ENCODE data around the gene NFATC2.

NFATC2 gene

DNA sequence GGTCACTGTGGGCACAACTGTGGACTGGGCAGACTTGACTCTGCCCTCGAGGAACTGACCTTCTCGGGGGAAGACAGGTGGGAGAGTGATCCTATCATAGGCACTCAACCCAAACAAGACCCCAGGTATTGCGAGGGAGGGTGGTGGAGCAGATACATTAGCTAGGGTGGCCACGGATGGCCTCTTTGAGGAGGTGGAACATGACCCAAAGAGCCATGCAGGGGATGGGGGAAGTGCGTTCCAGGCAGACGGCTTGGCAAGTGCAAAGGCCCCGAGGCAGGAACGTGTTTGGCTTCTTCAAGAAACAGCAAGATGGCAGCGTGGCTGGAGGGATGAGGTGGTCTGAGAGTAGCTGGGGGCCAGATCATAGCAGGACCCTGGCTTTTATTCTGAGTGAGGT lies 167.6 kb downstream of the NFATC2 start:
- no peak for DNase-seq (ENCODE audit: low spot score)

DNA sequence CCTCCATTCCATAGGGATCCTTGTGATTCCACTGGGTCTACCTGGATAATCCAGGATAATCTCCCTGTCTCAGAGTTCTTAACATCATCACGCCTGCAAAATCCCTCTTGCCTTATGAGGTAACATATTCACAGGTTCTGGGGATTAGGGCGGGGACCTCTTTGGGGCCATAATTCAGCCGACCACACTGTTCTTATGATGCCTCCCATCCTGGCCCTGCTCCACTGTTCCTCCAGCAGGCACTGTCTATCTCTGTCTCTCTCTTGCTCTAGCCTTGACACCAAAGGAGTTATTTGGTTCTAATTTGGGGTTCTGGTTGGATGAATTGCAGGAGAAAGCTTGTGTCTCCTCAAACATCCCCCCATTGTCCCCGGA lies 168.1 kb downstream of the NFATC2 start:
- no peak for DNase-seq (ENCODE audit: low spot score)

DNA sequence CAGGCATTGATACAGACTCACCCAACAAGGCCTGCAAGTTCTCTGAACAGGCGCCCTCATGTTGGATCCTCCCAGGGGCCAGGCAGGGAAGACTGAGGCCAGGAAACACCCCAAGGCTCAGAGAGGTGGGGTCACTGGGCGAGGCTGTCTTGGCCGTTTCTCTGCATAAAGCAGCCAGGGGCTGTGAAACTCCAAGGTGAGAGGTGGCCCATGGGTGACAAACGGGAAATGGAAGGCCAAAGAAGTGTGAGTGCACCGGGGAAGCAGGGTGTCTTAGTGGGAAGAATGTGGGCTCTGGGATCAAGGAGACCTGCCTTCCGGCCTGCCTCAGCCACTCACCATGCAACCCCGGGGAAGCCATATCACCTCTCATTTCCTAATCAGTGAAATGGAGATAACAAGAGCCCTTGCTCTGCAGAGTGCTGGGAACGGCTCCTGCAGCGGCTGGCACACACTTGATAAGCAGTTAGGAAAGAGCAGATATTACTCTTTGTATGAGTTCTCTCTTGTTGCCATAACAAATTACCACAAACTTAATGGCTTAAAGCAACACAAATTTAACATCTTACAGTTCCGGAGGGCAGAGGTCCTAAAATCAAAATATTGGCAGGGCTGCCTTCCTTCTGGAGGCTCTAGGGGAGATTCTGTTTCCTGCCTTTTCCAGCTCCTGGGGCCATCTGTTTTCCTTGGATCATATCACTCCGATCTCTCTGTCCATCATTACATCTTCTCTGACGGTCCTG lies 168.6 kb downstream of the NFATC2 start:
- DNase-seq (ENCODE audit: low spot score): no peak

DNA sequence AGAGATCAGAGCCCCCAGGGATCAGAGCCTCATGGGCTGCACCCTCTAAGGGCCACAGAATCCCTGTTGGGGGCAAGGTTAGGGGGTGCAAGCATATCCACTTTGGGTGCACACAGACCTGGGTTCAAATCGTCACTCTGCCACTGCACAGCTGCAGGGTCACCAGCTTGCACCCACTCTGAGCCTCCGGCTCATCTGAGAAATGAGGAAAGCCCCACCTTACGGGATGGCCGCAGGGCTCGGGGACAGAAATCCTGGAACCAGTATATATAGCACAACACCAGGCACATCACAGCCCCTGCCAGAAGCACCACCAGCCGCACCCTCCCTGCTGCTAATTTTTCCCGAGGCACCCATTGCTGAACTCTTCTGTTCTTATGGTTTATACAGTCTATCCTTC lies 169.6 kb downstream of the NFATC2 start:
- DNase-seq (ENCODE audit: low spot score): no peak

DNA sequence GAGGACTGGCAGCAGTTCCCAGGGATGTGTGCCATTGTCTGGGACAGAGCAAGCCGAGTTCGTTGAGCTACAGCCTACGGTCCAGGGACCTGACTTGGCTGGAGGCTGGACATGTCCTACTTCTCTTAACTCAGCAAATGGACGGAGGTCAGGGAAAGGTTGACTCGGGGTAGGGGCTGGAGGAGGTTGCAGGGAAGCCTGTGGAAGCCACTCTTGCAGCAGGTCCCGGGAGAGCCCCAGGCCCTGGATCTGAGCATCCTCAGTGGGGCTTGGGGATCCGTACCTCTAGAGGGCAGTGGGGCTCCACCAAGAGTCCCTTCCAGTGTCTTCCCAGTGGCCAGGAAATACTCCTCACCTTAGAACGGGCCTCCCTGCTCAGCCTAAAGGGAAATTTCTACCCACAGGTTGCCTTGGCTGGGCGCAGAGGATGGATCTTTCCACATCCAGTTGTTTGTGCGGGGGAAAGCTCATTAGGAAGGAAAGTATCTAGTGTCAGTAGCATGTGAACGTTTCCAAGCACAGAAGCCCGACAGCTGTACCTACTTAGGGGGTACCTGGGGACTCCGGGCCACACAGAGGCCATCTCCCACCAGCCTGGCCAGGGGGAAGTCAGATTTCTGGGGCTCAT lies 170.2 kb downstream of the NFATC2 start:
- peak; percentile 90 for DNase-seq (ENCODE audit: low spot score)

DNA sequence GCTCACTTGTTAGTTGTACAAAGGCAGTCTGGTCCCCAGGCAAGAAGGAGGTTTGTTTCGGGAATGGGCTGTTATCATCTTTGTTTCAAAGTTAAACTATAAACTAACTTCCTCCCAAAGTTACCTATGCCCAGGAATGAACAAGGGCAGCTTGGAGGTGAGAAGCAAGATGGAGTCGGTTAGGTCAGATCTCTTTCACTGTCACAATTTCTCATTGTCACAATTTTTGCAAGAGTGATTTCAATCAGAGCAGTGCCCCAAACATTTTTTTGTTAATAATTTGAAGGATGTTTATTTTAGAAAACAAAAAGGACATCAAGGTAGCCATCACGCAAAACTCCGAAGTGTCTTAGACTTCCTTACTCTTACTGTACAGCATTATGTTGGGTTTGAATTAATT lies 170.8 kb downstream of the NFATC2 start:
- DNase-seq (ENCODE audit: low spot score): no peak

DNA sequence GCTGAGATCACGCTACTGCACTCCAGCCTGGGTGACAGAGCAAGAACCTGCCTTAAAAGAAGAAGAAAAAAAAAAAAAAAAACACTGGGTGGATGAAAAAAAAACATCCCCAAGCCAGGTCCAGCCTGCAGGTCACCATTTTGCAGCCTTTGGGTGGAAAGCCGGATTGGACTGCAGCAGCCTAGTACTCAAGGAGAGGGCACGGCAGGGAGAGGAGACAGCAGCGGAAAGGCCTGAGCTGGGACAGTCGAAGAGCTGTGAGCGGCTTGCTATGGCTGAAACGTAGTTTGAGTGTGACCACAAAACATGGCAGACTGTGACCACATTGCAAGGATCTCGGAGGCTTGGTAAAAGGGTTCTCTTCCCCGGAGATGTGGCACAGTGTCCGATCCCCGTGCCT lies 173.0 kb downstream of the NFATC2 start:
- DNase-seq (ENCODE audit: low spot score): no peak

DNA sequence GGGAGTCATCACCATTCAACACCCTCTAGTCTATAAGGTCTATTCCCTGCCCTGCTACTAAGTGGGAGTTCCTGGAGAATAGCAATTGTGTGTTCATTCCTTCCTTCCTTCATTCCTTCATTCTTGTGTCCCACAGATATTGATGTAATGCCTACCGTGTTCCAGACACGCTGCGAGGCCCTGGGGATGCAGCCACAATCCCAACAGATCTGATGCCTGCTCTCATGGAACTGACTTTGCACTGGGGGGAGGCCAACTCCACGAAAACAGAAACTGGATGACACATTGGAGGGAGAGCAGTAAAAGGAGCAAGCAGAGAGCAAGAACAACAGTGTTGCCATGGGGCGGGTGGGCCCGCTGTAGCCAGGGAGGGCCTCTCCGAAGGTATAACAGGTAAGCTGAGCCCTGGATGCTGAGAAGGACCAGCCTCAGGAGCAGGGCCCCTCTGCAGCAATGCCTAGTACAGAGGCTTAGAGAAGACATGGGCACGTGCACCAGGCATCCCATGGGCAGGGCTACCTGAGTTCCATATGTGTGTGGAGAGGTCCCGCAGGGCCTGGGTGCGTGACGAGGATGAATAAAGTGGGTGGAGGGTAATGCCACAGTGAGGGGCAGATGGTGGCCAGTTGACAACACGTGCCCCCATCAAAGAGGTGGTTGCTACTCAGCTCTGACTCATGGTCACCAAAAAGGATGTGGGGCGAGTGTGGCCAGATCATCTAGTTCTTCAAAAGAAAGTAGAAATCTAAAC lies 173.9 kb downstream of the NFATC2 start:
- DNase-seq (ENCODE audit: low spot score): no peak

DNA sequence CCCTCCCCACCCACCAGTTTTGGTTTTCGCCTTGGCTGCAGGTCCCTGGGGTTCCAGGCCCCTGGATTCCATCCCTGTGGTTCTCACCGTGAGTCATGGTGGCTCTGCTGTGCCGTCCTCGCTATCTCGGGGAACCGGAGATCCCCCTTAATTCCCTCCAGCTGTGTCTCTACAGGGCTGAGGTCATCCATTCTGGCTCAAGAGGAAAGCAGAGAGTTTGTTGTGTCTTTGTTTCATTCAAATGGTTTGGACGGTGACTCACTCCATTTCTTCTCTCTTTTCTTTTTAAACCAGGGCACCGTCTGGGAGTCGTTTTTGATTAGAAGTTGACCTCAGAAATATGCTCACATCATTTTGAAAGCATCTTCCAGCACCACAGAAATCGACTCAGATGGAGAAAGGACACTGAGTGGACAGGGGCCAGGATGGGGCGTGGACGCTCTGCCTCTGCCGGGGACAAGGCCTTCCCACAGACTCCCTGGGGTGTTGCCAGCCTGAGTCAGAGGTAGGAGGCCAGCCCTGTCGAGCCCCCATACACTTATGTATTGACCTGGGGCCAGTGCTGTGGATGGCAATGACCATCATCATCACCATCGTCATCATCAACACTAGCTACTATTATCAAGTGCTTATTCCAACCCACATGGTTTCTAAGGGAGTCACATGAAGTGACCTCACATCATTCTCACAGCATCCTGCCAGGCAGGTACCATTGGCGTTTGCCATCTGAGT lies 176.2 kb downstream of the NFATC2 start:
- no peak for DNase-seq (ENCODE audit: low spot score)

DNA sequence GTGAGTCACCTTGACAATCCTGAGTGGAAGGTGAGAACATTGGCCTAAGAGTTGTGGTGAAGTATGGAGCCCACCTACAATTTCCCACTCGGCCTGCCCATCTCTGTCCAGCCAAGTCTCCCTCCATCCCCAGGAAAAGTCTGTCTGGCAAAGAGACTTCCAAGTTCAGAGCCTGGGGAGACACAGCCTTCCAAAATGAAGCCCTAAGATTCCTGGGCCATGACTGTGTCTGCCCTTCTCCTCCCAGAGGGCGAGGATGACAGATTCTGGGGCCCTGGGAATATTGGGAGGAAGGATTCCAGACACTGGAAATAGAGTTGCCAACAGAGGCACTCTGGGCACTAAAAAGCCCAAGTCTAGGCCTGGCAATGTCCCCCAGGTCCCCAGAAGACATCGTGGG lies 176.8 kb downstream of the NFATC2 start:
- no peak for DNase-seq (ENCODE audit: low spot score)

DNA sequence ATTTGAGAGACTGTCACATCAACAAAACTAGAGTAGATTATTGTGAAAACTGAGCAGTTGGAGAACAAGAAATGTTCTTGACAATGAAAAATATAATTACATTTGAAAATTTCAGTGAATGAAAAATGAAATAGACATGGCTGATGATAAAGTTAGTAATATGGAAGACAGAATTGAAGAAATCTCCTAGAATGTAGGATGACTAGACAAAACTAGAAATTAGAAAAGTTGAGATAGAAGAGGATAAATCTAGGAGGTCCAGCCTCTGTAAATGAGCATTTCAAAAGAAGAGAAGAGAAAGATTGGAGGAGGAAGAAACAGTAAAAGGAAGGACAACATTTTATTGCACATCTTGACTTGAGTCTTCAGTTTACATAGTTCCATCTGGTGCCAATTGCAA lies 178.7 kb downstream of the NFATC2 start:
- DNase-seq (ENCODE audit: low spot score): no peak

DNA sequence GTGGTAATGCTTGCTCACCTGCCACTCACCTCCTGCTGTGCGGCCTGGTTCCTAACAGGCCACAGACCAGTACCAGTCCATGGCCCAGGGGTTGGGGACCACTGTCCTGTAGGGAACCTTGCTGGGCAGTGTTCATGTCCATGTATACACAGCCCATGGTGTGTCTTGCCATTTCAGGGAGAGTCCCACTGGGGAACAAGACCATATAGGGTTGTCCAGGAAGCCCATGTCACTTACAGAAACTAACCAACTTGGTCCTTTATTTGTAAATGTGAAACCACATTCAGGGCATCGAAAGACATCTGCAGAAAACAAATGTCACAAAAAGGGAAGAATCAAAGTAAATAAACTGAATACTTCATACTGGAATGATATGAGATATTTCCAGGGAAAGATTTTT lies 179.1 kb downstream of the NFATC2 start:
- DNase-seq (ENCODE audit: low spot score): no peak

DNA sequence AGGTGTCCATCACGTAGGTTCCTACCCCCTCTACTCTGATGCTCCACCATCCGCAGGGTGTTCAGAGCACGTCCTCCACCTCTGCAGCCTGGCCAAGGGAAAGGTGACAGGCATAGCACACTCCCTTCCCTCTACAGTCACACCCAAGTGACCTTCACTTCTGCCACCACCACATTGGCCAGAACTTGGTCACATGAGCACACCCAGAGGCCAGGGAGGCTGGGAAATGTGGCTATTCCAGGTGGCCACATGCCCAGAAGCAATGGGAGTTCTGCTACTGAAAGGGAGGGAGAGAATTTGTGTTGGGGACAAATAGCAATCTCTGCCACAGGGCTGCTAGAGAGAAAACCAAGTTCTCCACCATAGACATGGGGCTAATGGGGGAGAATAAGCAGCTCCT lies 180.3 kb downstream of the NFATC2 start:
- DNase-seq (ENCODE audit: low spot score): no peak

DNA sequence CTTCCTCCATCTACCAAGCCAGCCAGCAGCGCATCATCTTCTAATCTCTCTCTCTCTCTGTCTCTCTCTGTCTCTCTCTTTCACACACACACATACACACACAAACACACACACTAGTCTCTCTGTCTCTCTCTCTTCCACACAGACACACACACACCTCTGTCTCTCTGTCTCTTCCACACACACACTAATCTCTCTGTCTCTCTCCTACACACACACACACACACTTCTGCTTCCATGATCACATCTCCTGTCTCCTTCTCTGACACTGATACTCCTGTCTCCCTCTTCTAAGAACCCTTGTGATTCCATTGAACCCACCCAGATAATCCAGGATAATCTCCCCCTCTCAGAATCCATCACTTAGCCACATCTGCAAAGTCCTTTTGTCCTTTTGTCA lies 181.3 kb downstream of the NFATC2 start:
- DNase-seq (ENCODE audit: low spot score): no peak

DNA sequence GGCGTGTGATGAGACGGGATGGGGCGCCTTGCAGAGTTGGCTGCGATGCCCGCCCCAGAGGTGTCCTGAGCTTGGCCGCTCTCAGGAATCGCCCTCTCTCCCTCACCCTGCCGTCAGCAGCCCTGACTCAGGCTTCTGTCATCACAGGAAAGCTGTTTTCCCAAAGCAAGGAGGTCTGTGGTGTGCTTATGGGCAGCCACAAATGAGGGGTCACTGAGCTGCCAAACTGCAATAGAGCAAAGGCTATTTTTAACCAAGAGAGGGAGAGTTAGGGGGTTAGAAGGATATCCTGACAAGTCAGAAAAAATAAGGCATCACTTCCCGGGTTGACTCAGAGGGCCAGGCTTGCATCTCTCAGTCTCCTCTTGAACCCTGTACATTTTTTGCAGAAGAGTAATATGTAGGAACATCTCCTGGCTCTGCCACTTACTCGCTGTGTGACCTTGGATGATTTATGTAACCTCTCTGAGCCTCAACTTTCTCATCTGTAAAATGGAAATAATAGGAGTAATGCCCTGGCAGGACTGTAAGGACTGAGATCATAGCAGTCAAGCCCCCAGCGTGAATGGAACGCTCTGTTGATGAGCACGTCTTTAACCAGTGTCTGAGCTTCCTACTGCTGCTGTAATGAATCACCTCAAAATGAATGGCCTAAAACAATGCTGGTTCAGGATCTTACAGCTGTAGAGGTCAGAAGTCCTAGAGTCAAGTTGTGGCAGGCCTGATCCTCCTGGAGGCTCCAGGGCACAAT lies 181.9 kb downstream of the NFATC2 start:
- no peak for DNase-seq (ENCODE audit: low spot score)

DNA sequence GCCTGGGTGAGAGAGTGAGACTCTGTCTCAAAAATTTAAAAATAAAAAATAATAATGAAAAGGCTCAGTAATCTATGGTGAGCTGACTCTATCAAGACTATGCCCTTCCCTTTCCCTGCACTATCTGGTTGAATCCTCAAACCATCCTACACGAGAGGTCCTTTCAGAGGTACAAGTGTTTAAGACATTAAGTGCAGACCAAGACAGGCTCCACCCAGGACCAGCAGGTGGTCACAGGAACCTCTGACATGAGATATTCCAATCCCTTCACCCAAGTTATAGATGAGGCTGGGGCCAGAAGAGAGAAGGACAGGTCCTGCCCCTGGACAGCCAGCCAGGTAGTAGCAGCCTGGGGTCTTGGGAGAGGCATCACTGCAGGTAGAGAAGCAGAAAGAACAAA lies 182.6 kb downstream of the NFATC2 start:
- no peak for DNase-seq (ENCODE audit: low spot score)

DNA sequence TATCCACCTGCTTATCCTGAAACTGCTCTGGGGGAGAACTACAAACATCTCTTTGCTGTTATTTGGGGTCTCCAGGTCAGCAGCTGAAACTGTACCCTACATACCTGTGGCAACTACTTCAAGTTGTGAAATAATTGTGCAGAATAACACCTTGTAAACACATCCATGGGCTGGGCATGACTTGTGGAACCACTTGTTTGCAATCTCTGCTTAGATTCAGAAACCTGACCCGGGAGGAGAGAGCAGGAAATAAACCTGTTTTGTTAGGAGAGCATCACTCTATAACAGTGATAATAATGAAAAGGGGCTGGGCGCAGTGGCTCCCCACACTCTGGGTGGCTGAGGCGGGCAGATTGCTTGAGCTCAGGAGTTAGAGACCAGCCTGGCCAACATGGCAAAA lies 183.1 kb downstream of the NFATC2 start:
- DNase-seq (ENCODE audit: low spot score): no peak

DNA sequence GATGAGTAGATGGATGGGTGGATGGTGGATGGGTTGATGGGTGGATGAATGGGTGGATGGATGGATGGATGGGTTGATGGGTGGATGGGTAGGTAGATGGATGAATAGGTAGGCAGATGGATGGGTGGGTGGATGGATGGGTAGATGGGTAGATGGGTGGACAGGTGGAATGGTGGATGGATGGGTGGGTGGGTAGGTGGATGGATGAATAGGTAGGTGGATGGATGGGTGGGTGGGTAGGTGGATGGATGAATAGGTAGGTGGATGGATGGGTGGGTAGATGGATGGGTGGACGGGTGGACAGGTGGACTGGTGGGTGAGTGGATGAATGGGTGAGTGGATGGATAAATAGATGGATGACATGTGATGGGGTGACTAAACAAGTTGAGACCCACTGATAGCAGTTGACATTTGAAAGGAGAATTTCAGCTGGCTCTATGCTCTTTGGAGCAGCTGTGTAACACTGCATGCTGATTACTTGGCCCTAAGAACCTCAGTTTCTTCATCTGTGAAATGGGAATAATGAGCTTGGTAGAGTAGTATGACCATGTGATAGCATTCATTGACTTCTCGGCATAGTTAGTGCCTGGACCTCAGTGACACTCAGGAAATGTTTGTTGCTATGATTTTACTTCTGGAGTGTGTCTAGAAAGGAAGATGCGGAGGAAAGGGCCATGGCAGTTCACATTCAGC lies 184.3 kb downstream of the NFATC2 start:
- DNase-seq (ENCODE audit: low spot score): no peak

DNA sequence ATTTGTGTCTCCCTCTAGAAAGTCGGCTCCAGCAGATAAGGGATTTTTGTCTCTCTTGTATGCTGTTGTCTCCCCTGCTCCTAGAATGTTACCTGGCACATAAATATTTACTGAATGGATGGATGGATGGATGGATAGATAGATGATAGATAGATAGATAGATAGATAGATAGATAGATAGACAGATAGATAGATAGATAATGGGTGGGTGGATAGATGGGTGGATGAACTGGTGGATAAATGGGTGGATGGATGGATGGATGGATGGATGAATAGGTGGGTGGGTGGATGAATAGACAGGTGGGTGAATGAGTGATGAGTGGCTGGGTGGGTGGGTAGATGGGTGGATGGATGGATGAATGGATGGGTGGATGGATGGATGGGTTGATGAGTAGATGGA lies 185.0 kb downstream of the NFATC2 start:
- no peak for DNase-seq (ENCODE audit: low spot score)

DNA sequence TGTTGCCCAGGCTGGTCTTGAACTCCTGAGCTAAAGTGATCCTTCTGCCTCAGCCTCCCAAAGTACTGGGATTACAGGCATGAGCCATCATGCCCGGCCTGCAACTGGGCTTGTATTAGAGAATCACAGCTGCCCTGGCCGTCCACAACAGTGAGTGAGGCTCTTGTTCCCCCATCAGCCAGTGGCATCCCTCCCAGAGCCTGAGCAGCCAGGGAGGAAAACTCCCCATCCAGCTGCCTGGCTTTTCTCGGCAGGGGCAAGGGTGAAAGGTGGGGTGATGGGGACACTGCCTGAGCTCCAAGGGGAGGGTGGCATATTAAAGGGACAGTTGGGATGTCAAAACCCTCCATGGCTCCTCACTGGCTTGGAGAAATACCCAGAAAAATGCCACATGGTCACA lies 185.6 kb downstream of the NFATC2 start:
- DNase-seq (ENCODE audit: low spot score): no peak

DNA sequence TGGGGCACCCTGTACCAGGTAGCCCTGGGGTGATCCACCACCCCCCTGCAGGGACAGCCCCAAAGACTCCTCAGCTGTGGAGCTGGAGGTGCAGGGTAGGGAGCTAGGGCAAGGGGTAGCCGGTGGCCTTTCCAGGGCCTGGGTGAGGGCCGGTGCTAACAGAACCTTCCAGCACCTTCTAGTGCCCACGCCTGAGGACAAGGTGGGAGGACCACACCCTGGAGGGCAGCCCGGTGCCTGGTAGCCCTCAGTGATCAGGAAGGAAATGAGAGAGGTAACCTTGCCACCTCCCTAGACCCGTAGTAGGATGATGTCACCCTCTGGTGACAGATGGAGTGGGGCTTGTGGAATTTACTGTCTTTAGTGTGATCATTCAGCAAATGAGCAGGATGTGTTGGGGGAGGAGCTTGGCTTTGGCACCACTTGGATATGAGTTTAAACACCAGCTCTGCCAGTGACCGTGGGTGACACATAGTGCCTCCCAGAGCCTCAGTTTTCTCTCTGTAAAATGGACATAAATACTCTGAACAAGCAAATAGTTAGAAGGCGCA lies 187.7 kb downstream of the NFATC2 start:
- DNase-seq (ENCODE audit: low spot score): no peak
